Renal pelvis (tissue), 4 donors: ENCODE data around the gene TAS1R2. TPM values are rescaled to one million over a fixed set of nuclear protein-coding genes. Genes with fewer than 3 reads are reported as not detected.
"Not testable (repeated sequence)": the region's sequence is repeated elsewhere in the genome, so short reads cannot be mapped to it uniquely, and the experiment has no call there.

Source experiments
- DNase-seq: peaks from one replicate; pipeline ENCODE4 v3.0.0-alpha.2; 2013
- polyA plus RNA-seq, 3 donors: library from polyadenylated mRNA; unstranded; fragments of 120-200 nt; gene quantifications; one replicate each; pipeline ENCODE4 v1.2.1, GENCODE V29; 2013; ENCODE audit not compliant: insufficient read length in 3 of 3

Gene TAS1R2
- polyA plus RNA-seq, 3 donors = not detected

DNA sequence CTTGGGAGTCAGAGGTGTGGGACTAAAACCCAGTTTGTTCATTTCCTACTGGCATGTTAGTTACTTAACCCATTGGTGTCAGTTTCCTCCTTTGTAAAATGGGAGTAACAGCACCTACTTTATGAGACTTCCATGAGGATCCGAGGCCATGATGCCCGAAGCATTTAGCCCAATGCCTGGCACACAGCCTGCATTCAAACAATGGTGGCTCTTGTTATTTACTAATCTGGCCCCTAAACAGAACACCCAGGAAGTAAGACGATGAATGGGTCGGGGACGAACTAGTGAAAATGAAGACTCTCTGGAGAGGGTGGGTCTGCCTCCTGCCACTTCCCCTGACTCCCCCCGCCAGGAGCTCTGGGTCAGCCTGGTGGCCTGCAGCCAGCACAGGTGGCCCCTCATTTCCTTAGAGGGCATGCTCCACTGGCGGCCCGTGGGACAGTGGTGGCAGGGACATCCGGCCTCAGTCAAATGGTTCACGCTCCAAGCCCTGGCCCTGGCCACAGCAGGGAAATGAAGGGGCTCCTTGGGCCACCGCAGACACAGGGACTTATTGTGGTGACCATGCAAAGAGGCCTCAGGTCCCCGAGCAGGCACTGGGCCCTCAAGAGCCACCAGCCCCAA lies 9.5 kb upstream of the TAS1R2 start:
- DNase-seq = no peak

GRCh38 chr1:18868354-18868753 lies 8.9 kb upstream of the TAS1R2 start:
- DNase-seq = no peak

GRCh38 chr1:18866846-18867245 lies 7.4 kb upstream of the TAS1R2 start:
- no peak for DNase-seq

DNA sequence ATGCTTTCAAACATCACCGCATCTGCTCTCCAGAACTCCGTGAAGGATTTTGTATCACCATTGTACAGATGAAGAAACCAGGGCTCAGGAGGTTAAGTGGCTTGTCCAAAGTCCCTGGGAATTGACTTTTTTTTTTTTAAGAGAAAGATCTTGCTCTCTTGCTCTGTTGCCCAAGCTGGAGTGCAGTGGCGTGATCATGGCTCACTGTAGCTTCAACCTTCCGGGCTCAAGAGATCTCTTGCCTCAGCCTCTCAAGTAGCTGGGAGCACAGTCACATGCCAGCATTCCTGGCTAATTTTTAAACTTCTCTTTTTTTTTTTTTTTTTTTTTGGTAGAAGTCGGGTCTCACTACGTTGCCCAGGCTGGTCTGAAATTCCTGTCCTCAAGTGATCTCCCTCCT lies 6.9 kb upstream of the TAS1R2 start:
- no peak for DNase-seq

- DNase-seq = no peak
These were observed 5.7 kb upstream of the TAS1R2 start for GRCh38 chr1:18865176-18865575.

DNA sequence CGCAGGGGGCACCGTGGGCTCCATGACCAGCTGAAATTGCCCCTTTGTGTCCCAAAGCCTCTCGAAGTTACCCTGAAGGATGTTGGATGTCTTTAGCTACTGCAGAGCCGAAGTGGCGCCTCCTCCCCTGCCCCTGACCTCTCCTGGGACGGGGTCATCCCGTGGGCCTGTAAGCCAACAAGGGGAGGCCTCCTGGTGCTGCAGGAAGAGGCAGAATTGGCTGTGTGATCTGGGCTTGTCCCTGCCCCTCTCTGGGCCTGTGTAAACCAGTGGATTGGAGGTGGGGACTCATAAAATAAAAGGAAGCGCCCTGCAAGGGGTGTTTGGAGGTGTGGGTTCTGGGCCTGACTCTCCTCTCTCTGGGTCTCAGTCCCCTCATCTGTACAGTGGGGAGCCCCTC lies 2.1 kb upstream of the TAS1R2 start:
- no peak for DNase-seq

DNA sequence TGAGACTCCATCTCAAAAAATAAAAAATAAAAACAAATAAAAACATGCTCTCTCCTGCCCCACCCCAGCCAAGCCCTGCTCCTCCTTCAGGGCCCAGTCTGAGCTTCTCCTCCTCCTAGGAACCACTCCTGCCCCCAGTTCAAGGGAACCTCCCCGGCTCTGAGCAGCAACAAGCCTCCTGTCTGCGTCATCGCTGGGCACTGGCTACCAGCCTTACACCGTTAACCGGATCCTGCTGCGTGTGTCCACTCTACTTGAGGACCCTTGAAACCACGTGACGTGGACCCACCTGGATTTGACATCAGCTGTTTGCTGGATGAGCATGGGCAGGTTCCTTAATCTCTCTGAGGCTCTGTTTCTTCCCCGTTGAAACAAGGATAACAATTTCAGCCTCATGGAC lies 1.6 kb upstream of the TAS1R2 start:
- no peak for DNase-seq

GRCh38 chr1:18858070-18858688 lies 1.3 kb downstream of the TAS1R2 start:
- no peak for DNase-seq

- DNase-seq = no peak
These were observed 3.0 kb downstream of the TAS1R2 start for GRCh38 chr1:18856435-18856834.

DNA sequence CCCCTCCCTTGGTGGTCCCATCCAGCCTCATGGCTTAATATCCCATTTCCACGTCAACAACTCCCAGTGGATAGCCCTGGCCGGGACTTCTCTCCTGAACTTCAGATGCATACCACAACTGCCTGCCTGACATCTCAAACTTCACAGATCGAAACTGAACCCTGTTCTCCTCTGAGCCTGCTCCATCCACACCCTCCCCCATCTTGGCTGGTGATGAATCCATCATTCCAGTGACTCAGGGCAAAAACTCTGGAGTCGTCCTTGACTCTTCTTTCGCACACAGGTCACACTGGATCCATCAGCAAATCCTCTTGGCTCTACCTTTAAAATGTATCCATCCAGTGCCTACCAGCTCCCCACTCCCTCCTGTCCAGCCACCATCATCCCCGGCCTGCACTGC lies 3.9 kb downstream of the TAS1R2 start:
- no peak for DNase-seq

GRCh38 chr1:18854331-18855025 lies 5.0 kb downstream of the TAS1R2 start:
- DNase-seq = no peak

GRCh38 chr1:18852501-18852900 lies 7.0 kb downstream of the TAS1R2 start:
- no peak for DNase-seq

DNA sequence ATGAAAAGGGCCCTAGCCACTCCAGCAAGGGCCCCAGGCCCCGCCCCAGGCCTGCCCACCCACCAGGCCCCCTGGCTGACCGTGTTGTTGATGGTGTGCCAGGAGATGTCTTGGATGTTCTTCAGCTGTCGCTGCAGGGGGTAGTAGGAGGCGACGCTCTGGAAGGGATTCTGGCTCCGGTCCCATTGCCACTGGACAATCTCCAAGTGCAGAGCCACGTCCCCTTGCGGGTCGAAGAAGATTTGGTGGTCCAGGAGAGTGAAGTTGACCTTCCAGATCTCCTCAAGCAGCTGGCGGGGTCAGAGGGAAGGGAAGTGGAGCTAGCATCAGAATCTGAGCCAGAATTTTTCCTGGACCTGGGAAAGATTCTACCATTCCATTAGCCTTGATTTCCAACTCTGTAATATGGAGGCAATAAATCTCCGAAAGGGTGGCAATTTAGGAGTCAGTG lies 10.2 kb downstream of the TAS1R2 start:
- DNase-seq = peak; percentile 56

GRCh38 chr1:18847723-18848122 lies 11.7 kb downstream of the TAS1R2 start:
- not testable (repeated sequence) for DNase-seq

GRCh38 chr1:18840145-18840544 lies 19.3 kb downstream of the TAS1R2 start:
- DNase-seq = no peak

DNA sequence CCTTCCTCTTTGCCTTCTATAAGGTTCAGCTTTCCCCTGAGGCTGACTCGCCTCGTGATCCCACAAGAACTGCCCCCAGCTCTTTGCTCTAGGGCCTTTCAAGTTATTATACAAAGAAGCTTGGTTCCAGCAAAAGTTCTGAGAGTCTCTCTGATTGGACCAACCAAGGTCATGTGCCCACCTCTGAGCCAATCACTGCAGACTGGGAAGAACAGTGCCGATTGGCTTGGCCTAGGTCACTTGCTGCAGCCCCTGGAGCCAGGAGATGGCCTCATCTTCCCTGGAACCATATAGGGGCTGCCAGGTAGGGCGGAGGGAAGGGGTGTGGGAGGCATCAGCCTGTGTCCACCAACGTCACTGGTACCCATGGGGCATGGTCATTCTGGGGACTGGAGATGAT lies 22.8 kb downstream of the TAS1R2 start:
- no peak for DNase-seq

DNA sequence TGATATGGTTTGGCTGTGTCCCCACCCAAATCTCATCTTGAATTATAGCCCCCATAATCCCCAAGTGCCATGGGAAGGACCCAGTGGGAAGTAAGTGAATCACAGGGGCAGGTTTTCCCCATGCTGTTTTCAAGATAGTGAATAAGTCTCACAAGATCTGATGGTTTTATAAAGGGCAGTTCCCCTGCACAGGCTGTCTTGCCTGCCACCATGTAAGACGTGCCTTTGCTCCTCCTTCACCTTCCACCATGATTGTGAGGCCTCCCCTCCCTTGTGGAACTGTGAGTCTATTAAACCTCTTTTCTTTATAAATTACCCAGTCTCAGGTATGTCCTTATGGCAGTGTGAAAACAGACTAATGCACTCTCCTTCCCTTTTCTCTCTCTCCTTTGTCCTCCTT lies 27.1 kb downstream of the TAS1R2 start:
- DNase-seq = not testable (repeated sequence)

DNA sequence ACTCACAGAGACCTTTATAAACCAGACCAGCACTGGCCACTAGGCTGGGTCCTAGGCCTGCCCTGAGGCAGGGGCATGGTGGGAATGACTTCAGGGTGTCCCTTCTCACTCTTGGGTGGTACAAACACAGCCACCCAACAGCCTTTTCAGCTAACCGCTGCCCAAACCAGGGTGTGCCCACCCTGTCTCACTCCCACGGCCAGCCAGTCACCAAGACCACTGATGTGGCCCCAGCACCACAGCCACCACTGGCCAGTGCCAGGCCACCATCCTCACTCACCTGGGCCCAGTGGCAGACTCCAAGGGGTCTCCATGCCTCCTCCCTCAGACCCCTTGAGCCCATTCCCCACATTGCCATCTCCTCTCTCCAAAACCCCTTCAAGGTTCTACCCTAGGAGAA lies 27.8 kb downstream of the TAS1R2 start:
- DNase-seq = no peak

- DNase-seq = no peak
These were observed 28.9 kb downstream of the TAS1R2 start for GRCh38 chr1:18830596-18830995.

GRCh38 chr1:18829671-18830070 lies 29.8 kb downstream of the TAS1R2 start:
- no peak for DNase-seq

DNA sequence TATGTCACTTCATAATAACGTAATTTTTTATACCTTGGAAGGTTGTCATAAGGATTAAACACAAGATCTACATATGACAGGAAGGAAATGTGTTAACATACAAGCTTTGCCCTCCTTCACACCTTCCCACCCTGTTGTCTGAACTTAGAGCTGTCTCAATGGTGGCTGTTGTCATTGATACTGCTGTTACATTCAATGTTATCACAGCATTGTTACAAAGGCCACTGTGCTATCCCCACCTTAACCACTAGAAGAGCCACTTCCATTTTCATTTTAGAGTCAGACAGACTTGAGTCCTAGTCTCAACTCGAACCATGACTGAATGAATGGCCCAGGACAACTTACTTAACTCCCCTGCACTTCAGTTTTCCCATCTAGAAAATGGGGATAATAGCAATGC lies 31.2 kb downstream of the TAS1R2 start:
- DNase-seq = no peak

- DNase-seq = no peak
These were observed 36.0 kb downstream of the TAS1R2 start for GRCh38 chr1:18823438-18823837.
